HG03521 (cell line): ENCODE measurements around the gene SCT.

ENCODE experiments used
- ATAC-seq: cut with Tn5 transposase; IDR thresholded peaks from one replicate; pipeline ENCODE4 v1.9.1; 2021; ENCODE audit warnings: mild to moderate bottlenecking, moderate library complexity; ENCODE audit not compliant: unreplicated experiment

Gene SCT

GRCh38 chr11:589798-590197, 37.2 kb downstream of the SCT start:
- ATAC-seq: no peak

- no peak for ATAC-seq
Observed at GRCh38 chr11:587978-588380, 39.0 kb downstream of the SCT start.

DNA sequence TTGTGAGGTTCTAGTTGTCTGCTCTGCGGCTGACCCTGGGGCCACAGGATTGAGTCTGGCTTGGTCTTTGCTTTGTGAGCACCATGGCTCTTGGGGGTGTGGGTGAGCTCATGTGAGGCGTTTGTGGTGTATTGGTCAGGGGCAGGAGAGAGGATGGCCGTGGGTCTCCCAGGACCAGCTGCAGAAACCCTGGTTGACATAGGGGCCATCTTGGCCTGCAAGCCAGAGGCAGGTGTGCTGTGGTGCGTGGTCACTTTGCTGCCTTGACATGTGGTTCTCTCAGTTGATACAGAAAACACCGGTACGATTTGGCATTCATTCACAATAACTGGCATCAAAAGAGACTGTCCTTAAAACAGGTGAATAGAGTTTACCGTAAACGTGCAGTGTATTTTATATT, 39.4 kb downstream of the SCT start:
- ATAC-seq: no peak

GRCh38 chr11:586376-587316, 40.3 kb downstream of the SCT start:
- ATAC-seq: no peak

GRCh38 chr11:584287-584686, 42.7 kb downstream of the SCT start:
- ATAC-seq: no peak

- ATAC-seq: no peak
Observed at GRCh38 chr11:581752-582151, 45.2 kb downstream of the SCT start.

DNA sequence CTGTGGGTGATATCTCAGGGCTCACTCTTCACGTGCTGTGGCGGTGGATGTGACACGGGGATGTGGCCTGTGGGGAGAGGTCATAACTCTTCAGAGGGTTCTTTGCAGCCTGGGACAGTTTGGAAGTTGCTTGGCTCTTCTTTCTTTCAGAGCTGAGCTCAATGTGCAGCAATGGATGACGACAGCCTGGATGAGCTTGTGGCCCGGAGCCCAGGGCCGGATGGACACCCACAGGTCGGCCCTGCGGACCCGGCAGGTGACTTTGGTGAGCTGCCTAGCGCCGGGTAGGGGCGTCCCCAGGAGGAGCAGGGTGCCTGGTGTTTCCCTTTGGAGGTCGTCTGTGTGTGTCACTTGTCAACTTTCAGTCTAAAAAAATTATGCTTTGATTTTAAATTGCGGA, 45.6 kb downstream of the SCT start:
- no peak for ATAC-seq

- ATAC-seq: no peak
Observed at GRCh38 chr11:579830-580601, 47.0 kb downstream of the SCT start.

DNA sequence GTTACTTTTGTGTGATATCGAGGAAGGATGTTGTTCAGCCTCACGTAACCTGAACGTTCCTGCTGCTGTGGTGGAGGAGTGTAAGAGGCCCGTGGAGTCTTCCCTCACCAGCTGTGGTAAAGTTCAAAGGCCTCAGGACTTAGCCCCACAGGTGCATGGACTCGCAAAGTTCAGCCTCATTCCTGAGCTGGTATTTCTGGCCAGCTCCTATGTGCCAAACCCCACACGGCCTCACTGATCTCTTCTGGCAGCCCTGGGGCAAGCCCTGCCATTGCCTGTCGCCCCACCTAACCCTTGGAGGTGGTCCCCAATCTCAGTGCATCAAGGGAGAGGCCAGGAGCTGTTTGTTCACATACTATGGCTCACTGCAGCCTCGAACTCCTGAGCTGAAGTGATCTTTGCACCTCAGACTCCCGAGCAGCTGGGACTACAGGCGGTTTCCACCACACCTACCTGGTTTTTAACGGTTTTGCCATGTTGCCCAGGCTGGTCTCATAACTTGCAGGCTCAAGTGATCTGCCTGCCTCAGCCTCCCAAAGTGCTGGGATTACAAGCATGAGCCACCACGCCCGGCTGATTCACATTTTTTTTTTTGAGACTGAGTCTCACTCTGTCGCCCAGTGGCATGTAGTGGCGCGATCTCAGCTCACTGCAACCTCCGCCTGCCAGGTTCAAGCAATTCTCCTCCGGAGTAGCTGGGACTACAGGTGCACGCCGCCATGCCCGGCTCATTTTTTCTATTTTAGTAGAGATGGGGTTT, 48.5 kb downstream of the SCT start:
- no peak for ATAC-seq

- ATAC-seq: no peak
Observed at GRCh38 chr11:577611-577894, 49.4 kb downstream of the SCT start.

DNA sequence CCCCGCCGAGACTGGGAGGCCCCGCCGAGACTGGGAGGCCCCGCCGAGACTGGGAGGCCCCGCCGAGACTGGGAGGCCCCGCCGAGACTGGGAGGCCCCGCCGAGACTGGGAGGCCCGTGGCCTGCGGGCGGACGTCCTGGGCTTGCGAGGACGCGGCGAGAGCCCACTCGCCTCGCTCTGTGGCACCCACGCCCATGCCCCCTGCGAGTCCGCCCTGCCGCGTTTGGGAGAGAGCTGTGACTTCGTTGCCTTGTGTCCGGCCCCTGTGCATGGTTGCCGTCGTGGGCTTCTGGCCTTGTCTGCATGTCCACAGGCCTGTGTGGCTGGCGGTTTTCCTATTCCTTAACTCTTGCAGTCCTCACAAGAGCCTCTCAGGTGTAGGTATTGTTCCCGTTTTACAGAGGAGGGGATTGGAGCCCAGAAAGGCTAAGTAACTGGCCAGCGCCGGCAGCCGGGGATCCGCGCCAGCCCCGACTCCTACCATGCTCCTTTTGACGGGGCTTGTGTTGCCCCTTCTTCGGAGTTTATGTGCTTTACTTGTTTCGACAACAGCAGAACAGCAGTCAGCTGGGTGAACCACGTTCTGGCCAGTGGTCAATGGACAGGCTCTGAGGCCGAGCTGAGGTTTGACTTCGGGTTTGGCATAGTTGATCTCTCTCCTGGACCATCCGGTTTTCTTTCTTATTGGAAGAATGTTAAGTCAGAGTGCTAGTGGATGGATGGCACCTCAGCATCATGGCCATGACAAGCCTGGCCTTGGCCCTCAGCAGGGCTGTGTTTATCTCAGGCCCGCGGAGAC, 50.0 kb downstream of the SCT start:
- ATAC-seq: no peak
